GM19372 (cell line): ENCODE measurements around the gene OR4A15.

Source experiments
- ATAC-seq: cut with Tn5 transposase; IDR thresholded peaks from one replicate; pipeline ENCODE4 v1.9.1; 2021; ENCODE audit warnings: mild to moderate bottlenecking, low read depth, moderate library complexity; ENCODE audit not compliant: unreplicated experiment

Gene OR4A15

DNA sequence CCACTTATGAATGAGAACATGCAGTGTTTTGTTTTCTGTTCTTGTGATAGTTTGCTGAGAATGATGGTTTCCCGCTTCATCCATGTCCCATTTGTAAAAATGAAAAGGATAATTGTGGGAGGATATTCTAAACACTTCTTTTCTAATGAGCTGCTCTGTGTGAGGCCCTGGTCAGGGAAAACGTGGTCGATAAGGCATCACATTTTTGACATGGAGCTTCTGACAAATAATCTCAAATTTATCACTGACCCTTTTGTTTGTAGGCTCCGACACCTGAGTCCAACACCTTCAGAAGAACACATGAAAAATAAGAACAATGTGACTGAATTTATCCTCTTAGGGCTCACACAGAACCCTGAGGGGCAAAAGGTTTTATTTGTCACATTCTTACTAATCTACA lies at the start of gene OR4A15:
Gene OR4A15, plus strand, starts transcription at position 301 of the 400 bp plus-strand sequence. Its CDS starts 0 bp downstream, at position 301.
- no peak for ATAC-seq

DNA sequence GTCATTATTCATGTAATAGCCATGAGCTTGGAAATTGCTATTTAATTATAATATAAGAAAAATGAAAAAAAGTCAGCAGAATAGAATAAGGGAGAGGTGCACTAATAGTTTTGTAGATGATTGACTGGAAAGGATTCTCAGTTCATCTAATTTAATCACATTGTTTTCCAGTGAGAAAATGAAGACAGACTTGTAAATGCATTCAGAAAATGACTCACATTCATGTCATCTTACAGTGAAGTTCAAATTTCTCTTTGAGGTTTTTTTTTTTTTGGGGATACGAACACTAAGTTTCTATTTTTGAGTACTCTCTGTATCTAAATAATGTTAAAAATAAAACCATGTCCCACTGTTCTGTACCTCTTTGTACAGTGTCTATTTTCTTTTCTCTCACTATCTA lies 43.3 kb upstream of the OR4A15 start:
- ATAC-seq = no peak

DNA sequence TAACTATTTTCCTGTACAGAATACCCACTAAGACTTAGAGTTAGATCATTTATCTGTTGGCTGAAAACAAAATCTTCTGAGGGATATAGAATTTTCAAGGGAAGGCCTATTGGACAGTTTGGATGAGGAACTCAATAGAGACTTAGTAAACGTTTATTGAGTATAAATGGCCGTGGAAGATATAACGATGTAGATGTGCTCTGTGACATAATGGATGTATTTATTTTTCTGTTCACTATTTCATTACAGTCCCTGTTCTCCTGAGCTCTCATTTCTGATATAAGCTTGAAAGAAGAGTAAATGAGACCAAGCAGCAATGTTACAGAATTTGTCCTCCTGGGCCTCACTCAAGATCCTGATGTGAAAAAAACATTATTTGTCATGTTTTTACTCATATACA lies 24.9 kb upstream of the OR4A15 start, which contains the start of gene OR4A16:
Gene OR4A16, plus strand, starts transcription at position 301 of the 400 bp plus-strand sequence. Its CDS starts 0 bp downstream, at position 301.
- no peak for ATAC-seq

DNA sequence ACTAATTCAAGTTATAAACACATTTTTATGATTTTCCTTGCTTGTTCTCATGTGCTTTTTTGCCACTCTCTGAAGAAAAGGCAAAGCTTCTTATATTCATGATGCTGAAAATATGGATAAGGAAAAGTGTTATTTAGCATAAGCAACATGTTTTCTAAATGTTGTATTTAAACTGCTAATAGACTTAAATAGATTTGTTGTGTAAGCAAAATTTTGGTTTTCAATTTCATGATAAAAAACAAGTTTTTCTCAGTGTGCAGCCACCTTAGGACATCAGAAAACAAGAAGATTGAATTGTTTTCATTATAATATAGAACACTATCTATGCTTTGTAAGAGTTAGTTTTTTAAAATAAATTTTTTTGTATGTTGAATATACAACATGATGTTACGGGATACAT lies 22.5 kb upstream of the OR4A15 start:
- no peak for ATAC-seq

DNA sequence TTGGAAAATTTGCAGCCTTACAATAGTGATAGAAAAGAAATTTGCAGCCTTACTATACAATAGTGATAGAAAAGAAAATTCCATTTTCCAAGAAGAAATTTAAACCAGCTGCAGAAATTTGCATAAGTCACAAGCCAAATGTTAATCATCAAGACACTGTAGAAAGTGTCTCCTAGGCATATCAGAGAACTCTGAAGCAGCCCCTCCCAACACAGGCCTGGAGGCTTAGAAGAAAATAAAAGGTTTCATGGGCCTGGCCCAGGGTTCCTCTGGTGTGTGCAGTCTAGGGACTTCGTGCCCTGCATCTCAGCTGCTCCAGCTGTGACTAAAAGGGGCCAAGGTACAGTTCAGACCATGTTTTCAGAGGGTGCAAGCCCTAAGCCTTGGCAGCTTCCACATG lies 18.7 kb upstream of the OR4A15 start:
- no peak for ATAC-seq

DNA sequence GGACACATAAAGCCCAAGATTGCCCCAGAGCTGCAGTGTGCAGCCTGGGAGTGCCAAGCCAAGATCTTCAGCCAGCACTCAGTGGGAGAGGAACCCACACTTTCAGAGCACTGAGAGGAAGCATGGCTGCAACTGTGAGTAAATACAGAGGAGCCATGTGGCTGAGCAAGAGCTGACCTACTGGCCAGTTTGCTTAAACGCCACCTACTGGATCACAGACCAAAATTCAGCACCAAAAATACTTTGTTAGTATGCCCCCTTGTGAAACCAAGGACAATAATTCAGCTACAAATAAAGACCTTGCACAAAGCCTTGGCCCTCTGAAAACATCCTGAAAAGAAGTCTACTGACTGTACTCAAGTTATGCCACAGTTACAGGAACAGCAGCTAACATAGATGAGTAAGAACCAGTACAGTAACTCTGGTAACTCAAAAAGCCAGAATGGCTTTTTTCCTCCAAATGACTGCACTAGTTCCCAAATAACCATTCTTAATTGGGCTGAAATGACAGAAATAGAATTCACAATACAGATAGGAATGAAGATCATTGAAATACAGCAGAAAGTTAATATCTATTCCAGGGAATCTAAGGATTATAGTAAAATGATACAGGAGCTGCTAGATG lies 10.1 kb upstream of the OR4A15 start:
- ATAC-seq = no peak

DNA sequence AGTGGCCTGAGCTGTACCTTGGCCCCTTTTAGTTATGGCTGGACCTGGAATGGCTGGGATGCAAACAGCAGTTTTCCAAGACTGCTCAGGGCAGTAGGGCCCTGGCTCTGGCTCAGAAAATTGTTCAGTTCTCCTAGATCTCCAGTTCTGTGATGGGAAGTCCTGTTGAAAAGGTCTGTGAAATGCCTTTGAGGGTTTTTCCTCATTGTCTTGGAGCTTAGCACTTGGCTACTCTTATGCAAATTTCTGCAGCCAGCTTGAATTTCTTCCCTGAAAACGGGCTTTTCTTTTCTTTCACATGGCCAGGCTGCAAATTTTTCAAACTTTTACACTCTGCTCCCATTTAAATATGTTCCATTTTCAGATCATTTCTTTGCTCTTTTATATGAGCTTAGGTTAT lies 33.2 kb downstream of the OR4A15 start:
- no peak for ATAC-seq
